ENCODE measurements around the gene HS3ST3B1. TPM values are rescaled to one million over a fixed set of nuclear protein-coding genes. Genes with fewer than 3 reads are reported as not detected.

Gene HS3ST3B1
- total and polyA plus RNA-seq, 5 donors: 0.93 to 2.6 (median 2.0) TPM

GRCh38 chr17:14310605-14311004, 9.7 kb downstream of the HS3ST3B1 start:
- intact Hi-C loops (cut with DNase I): no loop called here
- Histone ChIP-seq H3K4me3 (ENCODE audit: low read length) (no peak overlapping the region), H3K9me3 (ENCODE audit: control insufficient read depth, low read length) (no peaks in the 10 kb centered on the region), H3K27me3 (ENCODE audit: control insufficient read depth, insufficient read depth) (no peaks in the 10 kb centered on the region), H3K4me1 (ENCODE audit: control insufficient read depth, insufficient read depth, low read length) (peaks cover 2% of the 10 kb centered on the region), H3K27ac (ENCODE audit: low read length) (no peak overlapping the region)
- DNase-seq (peak; percentile 35 to 63 (median 55)), ATAC-seq (peak; percentile 44 to 66)
- 34% methylated on average over 7 of the region's 7 CpGs for WGBS

- H3K27ac ChIP-seq (ENCODE audit: low read length): no peak overlapping the region
- H3K27me3 ChIP-seq (ENCODE audit: control insufficient read depth, insufficient read depth): no peaks in the 10 kb centered on the region
- intact Hi-C loops (cut with DNase I): no loop called here
- H3K4me1 ChIP-seq (ENCODE audit: control insufficient read depth, insufficient read depth, low read length): peaks cover 2% of the 10 kb centered on the region
- 78% methylated on average over 10 of the region's 10 CpGs for WGBS
- no peak for DNase-seq
- H3K9me3 ChIP-seq (ENCODE audit: control insufficient read depth, low read length): no peaks in the 10 kb centered on the region
- no peak for ATAC-seq
- H3K4me3 ChIP-seq (ENCODE audit: low read length): no peak overlapping the region
These were observed 10.4 kb downstream of the HS3ST3B1 start for GRCh38 chr17:14311186-14311705.

GRCh38 chr17:14311981-14312380, 11.1 kb downstream of the HS3ST3B1 start:
- Histone ChIP-seq H3K9me3 (ENCODE audit: control insufficient read depth, low read length) (no peaks in the 10 kb centered on the region), H3K27ac (ENCODE audit: low read length) (no peak overlapping the region), H3K4me1 (ENCODE audit: control insufficient read depth, insufficient read depth, low read length) (peaks cover 2% of the 10 kb centered on the region), H3K27me3 (ENCODE audit: control insufficient read depth, insufficient read depth) (no peaks in the 10 kb centered on the region), H3K4me3 (ENCODE audit: low read length) (no peak overlapping the region)
- intact Hi-C loops (cut with DNase I): no loop called here
- ATAC-seq (peak; percentile 36 to 55), DNase-seq (peak; percentile 32 to 70 (median 56))
- WGBS: 41% methylated on average over 7 of the region's 7 CpGs

GRCh38 chr17:14312522-14312921, 11.6 kb downstream of the HS3ST3B1 start:
- Histone ChIP-seq H3K27ac (ENCODE audit: low read length) (no peak overlapping the region), H3K9me3 (ENCODE audit: control insufficient read depth, low read length) (no peaks in the 10 kb centered on the region), H3K27me3 (ENCODE audit: control insufficient read depth, insufficient read depth) (no peaks in the 10 kb centered on the region), H3K4me1 (ENCODE audit: control insufficient read depth, insufficient read depth, low read length) (peaks cover 2% of the 10 kb centered on the region), H3K4me3 (ENCODE audit: low read length) (no peak overlapping the region)
- ATAC-seq: no peak
- no peak for DNase-seq
- WGBS: 95% methylated on average over 3 of the region's 3 CpGs
- intact Hi-C loops (cut with DNase I): no loop called here

- no peak for ATAC-seq
These were observed 15.4 kb downstream of the HS3ST3B1 start for GRCh38 chr17:14316126-14316832.

GRCh38 chr17:14317383-14317782, 16.5 kb downstream of the HS3ST3B1 start:
- H3K4me3 ChIP-seq (ENCODE audit: low read length): no peak overlapping the region
- H3K27me3 ChIP-seq (ENCODE audit: control insufficient read depth, insufficient read depth): no peaks in the 10 kb centered on the region
- ATAC-seq: no peak
- no peak overlapping the region for H3K27ac ChIP-seq (ENCODE audit: low read length)
- H3K9me3 ChIP-seq (ENCODE audit: control insufficient read depth, low read length): no peaks in the 10 kb centered on the region
- WGBS: 60% methylated on average over 3 of the region's 3 CpGs
- no peaks in the 10 kb centered on the region for H3K4me1 ChIP-seq (ENCODE audit: control insufficient read depth, insufficient read depth, low read length)
- DNase-seq: no peak
- intact Hi-C loops (cut with DNase I): no loop called here

More at GRCh38 chr17:14316126-14316832, 15.4 kb downstream of the HS3ST3B1 start:
- WGBS: 59% methylated on average over 10 of the region's 10 CpGs
- H3K27ac ChIP-seq (ENCODE audit: low read length): no peak overlapping the region
- H3K4me1 ChIP-seq (ENCODE audit: control insufficient read depth, insufficient read depth, low read length): no peaks in the 10 kb centered on the region
- no peak for DNase-seq
- no peaks in the 10 kb centered on the region for H3K9me3 ChIP-seq (ENCODE audit: control insufficient read depth, low read length)
- no peaks in the 10 kb centered on the region for H3K27me3 ChIP-seq (ENCODE audit: control insufficient read depth, insufficient read depth)
- intact Hi-C loops (cut with DNase I): no loop called here
- no peak overlapping the region for H3K4me3 ChIP-seq (ENCODE audit: low read length)

GRCh38 chr17:14318109-14318917, 17.4 kb downstream of the HS3ST3B1 start:
- H3K27me3 ChIP-seq (ENCODE audit: control insufficient read depth, insufficient read depth): no peaks in the 10 kb centered on the region

GRCh38 chr17:14318918-14319205, 18.0 kb downstream of the HS3ST3B1 start:
- H3K4me3 ChIP-seq (ENCODE audit: low read length): no peak overlapping the region
- no peaks in the 10 kb centered on the region for H3K9me3 ChIP-seq (ENCODE audit: control insufficient read depth, low read length)
- H3K27ac ChIP-seq (ENCODE audit: low read length): no peak overlapping the region
- WGBS: 80% methylated on average over 4 of the region's 4 CpGs
- no peak for ATAC-seq
- no peak for DNase-seq
- H3K27me3 ChIP-seq (ENCODE audit: control insufficient read depth, insufficient read depth): no peaks in the 10 kb centered on the region
- intact Hi-C loops (cut with DNase I): no loop called here
- H3K4me1 ChIP-seq (ENCODE audit: control insufficient read depth, insufficient read depth, low read length): no peaks in the 10 kb centered on the region

More at GRCh38 chr17:14318109-14318917, 17.4 kb downstream of the HS3ST3B1 start:
- Histone ChIP-seq H3K4me3 (ENCODE audit: low read length) (no peak overlapping the region), H3K9me3 (ENCODE audit: control insufficient read depth, low read length) (no peaks in the 10 kb centered on the region), H3K4me1 (ENCODE audit: control insufficient read depth, insufficient read depth, low read length) (no peaks in the 10 kb centered on the region), H3K27ac (ENCODE audit: low read length) (no peak overlapping the region)
- DNase-seq: no peak
- ATAC-seq: no peak
- 54% methylated on average over 12 of the region's 12 CpGs for WGBS
- intact Hi-C loops (cut with DNase I): no loop called here

GRCh38 chr17:14320098-14320497, 19.2 kb downstream of the HS3ST3B1 start:
- no peak for ATAC-seq
- no peak overlapping the region for H3K27ac ChIP-seq (ENCODE audit: low read length)
- H3K4me1 ChIP-seq (ENCODE audit: control insufficient read depth, insufficient read depth, low read length): no peaks in the 10 kb centered on the region
- no peaks in the 10 kb centered on the region for H3K27me3 ChIP-seq (ENCODE audit: control insufficient read depth, insufficient read depth)
- no peak for DNase-seq
- no peak overlapping the region for H3K4me3 ChIP-seq (ENCODE audit: low read length)
- H3K9me3 ChIP-seq (ENCODE audit: control insufficient read depth, low read length): no peaks in the 10 kb centered on the region
- whole genome bisulfite sequencing: 96% methylated on average over 4 of the region's 4 CpGs
- intact Hi-C loops (cut with DNase I): no loop called here

- no peak overlapping the region for H3K27ac ChIP-seq (ENCODE audit: low read length)
- no peaks in the 10 kb centered on the region for H3K9me3 ChIP-seq (ENCODE audit: control insufficient read depth, low read length)
- no peaks in the 10 kb centered on the region for H3K27me3 ChIP-seq (ENCODE audit: control insufficient read depth, insufficient read depth)
- no peaks in the 10 kb centered on the region for H3K4me1 ChIP-seq (ENCODE audit: control insufficient read depth, insufficient read depth, low read length)
- intact Hi-C loops (cut with DNase I): no loop called here
- no peak overlapping the region for H3K4me3 ChIP-seq (ENCODE audit: low read length)
- DNase-seq (no peak), ATAC-seq (no peak)
- 70% methylated on average over 13 of the region's 13 CpGs for WGBS
These were observed 20.0 kb downstream of the HS3ST3B1 start for GRCh38 chr17:14320734-14321475.

- no peak overlapping the region for H3K4me3 ChIP-seq (ENCODE audit: low read length)
- WGBS: 59% methylated on average over 7 of the region's 7 CpGs
- intact Hi-C loops (cut with DNase I): no loop called here
These were observed 20.6 kb downstream of the HS3ST3B1 start for GRCh38 chr17:14321476-14321949.

More at GRCh38 chr17:14321476-14321949, 20.6 kb downstream of the HS3ST3B1 start:
- H3K9me3 ChIP-seq (ENCODE audit: control insufficient read depth, low read length): no peaks in the 10 kb centered on the region
- DNase-seq: no peak
- no peak overlapping the region for H3K27ac ChIP-seq (ENCODE audit: low read length)
- no peaks in the 10 kb centered on the region for H3K4me1 ChIP-seq (ENCODE audit: control insufficient read depth, insufficient read depth, low read length)
- H3K27me3 ChIP-seq (ENCODE audit: control insufficient read depth, insufficient read depth): no peaks in the 10 kb centered on the region
- no peak for ATAC-seq

All from right cardiac atrium (tissue), 5 donors.